ENCODE measurements around the gene CYP1B1.

DNA sequence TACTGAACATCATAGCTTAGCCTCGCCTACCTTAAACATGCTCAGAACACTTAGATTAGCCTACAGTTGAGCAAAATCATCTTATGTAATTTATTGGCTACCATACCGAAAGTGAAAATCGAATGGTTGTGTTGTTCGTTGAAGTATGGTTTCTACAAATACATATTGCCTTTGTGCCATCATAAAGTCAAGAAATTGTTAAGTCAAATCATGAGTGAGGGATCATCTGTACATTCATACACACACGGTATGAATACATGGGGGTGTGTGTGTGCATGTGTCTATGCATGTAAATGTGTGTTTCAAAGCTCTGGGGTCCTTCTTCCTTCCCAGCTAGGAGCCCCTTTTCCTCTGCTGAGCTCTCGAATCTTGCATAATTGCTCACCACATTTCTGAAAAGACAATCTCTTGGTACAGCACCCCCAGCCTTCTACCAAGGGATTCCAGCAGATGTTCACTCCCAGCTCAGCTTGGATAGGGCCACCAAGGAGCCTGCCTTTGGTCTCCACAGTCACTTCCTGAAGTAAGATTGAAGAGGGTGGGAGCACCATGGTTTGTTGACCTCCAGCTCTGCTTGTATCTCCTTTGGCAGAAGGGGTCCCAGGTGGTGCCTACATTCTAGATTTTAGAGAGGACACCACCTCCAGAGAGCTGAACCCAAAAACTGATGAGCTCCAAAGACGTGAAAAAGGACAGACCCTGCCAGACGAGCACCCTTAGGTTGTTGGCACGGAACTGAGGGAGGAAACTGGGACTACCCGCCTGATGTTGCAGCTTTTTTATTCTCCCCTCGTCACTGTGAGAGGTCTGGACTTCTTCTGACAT is 33.2 kb upstream of the CYP1B1 start:
- TF ChIP-seq, protein P1, sequence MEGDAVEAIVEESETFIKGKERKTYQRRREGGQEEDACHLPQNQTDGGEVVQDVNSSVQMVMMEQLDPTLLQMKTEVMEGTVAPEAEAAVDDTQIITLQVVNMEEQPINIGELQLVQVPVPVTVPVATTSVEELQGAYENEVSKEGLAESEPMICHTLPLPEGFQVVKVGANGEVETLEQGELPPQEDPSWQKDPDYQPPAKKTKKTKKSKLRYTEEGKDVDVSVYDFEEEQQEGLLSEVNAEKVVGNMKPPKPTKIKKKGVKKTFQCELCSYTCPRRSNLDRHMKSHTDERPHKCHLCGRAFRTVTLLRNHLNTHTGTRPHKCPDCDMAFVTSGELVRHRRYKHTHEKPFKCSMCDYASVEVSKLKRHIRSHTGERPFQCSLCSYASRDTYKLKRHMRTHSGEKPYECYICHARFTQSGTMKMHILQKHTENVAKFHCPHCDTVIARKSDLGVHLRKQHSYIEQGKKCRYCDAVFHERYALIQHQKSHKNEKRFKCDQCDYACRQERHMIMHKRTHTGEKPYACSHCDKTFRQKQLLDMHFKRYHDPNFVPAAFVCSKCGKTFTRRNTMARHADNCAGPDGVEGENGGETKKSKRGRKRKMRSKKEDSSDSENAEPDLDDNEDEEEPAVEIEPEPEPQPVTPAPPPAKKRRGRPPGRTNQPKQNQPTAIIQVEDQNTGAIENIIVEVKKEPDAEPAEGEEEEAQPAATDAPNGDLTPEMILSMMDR (IDR thresholded peaks at IDR 0.05 in 2 of 3, conservative IDR thresholded peaks at IDR 0.05 in 1 of 3; ENCODE audit: borderline replicate concordance in 1 of 3, insufficient read depth in 1 of 3, low read depth in 2 of 3, low read length in 2 of 3) = no peak
- TF ChIP-seq POLR2A (IDR thresholded peaks at IDR 0.05; ENCODE audit: borderline replicate concordance, extremely low read depth, insufficient read depth, insufficient read length) = no peak
- TF ChIP-seq EZH2 (IDR thresholded peaks at IDR 0.05) = no peak
- TF ChIP-seq ELF1 (IDR thresholded peaks at IDR 0.05; ENCODE audit: borderline replicate concordance, low read depth) = no peak
- TF ChIP-seq, protein P2, sequence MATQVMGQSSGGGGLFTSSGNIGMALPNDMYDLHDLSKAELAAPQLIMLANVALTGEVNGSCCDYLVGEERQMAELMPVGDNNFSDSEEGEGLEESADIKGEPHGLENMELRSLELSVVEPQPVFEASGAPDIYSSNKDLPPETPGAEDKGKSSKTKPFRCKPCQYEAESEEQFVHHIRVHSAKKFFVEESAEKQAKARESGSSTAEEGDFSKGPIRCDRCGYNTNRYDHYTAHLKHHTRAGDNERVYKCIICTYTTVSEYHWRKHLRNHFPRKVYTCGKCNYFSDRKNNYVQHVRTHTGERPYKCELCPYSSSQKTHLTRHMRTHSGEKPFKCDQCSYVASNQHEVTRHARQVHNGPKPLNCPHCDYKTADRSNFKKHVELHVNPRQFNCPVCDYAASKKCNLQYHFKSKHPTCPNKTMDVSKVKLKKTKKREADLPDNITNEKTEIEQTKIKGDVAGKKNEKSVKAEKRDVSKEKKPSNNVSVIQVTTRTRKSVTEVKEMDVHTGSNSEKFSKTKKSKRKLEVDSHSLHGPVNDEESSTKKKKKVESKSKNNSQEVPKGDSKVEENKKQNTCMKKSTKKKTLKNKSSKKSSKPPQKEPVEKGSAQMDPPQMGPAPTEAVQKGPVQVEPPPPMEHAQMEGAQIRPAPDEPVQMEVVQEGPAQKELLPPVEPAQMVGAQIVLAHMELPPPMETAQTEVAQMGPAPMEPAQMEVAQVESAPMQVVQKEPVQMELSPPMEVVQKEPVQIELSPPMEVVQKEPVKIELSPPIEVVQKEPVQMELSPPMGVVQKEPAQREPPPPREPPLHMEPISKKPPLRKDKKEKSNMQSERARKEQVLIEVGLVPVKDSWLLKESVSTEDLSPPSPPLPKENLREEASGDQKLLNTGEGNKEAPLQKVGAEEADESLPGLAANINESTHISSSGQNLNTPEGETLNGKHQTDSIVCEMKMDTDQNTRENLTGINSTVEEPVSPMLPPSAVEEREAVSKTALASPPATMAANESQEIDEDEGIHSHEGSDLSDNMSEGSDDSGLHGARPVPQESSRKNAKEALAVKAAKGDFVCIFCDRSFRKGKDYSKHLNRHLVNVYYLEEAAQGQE (IDR thresholded peaks at IDR 0.05; ENCODE audit: low read depth) = no peak
- no peak for TF ChIP-seq ZNF274 (IDR thresholded peaks at IDR 0.05; ENCODE audit: low read depth, low read length)
